HG03135 (cell line): Measurements from ENCODE around the gene DCAF7.

Experiments
- ATAC-seq: cut with Tn5 transposase; IDR thresholded peaks from one replicate; pipeline ENCODE4 v1.9.1; 2021; ENCODE audit warnings: mild to moderate bottlenecking, moderate library complexity; ENCODE audit not compliant: unreplicated experiment

Gene DCAF7

DNA sequence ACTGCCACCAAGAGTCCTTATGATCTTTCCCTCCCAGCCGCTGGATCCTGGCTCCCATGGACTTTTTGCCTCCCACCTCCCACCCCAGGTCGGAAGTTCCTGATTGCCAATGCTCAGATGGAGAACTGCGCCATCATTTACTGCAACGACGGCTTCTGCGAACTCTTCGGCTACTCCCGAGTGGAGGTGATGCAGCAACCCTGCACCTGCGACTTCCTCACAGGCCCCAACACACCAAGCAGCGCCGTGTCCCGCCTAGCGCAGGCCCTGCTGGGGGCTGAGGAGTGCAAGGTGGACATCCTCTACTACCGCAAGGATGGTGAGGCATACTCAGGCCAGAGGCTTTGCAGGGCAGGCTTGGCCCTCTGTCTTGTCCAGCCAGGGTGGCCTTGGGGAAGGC, 26.2 kb upstream of the DCAF7 start:
- no peak for ATAC-seq

DNA sequence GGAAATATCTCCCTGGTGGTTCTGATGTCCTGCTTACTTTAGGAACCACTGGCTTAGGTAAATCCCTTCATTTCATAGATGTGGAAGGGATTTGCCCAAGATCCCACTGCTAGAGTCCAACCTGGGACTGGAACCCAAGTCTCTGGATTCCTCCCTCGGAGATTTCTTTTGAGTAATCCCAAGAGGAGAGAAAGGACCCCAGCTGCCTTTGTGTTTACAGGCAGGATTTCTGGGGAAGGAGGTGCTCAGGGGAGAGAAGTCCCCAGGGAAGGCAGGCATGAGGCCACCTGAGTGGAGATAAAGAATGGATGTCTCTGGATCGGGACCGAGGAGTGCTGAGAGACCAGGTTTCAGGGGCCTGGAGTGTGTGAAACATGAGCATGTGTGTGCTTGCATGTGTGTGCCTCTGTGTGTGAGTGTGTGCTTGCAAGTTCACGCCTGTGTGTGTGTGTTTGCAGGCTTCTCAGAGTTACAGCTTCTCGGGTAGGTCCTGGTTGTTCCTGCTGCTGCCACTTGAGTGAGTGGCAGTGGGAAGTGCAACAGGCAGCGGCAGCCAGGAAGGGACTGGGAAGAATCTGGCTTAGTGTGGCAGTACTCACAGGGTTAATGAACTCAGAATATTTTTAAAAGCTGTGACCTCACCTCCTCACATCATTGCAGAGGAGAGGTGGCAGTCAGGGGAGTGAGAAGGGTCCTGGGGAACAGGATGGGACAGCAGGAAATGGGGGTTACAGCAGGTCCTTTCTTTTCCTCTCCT, 24.9 kb upstream of the DCAF7 start:
- no peak for ATAC-seq

DNA sequence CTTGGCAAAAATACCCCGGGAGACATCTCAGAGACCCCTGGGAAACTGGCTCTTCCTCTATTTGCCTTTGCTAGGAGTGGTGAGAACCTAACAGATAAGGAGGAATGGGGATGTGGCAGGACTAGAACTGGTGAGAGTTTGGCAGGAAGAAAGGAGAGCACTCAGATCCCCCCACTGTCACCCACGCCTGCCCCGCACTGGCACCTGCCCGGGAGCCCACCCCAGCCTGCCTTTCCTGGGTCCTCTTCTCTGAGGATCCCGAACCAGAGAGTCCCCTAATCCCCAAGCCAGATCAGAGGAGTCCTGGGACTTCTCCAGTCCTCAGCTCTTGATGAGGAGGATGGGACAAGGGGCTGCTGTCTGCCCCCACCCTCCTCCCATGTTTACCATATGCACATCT, 23.4 kb upstream of the DCAF7 start:
- no peak for ATAC-seq

DNA sequence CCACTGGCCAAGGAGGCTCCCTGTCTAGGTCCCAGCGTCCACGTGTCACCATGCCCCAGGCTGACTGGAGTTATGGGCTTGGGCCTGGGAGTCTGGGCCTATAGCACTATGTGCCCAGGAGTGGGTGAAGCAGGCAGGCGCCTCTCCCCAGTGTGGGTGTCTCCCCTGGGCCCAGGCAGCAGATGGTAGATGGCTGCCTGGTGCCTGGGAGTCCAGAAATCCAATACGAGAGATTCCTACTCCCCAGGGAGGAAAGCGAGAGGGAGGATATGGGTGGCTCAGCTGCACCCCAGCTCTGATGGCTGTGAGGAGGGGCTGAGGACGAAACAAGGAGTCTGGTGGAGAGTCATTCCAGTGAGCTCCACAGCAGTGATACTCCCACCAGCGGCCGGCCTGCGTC, 22.1 kb upstream of the DCAF7 start:
- ATAC-seq, result no peak

DNA sequence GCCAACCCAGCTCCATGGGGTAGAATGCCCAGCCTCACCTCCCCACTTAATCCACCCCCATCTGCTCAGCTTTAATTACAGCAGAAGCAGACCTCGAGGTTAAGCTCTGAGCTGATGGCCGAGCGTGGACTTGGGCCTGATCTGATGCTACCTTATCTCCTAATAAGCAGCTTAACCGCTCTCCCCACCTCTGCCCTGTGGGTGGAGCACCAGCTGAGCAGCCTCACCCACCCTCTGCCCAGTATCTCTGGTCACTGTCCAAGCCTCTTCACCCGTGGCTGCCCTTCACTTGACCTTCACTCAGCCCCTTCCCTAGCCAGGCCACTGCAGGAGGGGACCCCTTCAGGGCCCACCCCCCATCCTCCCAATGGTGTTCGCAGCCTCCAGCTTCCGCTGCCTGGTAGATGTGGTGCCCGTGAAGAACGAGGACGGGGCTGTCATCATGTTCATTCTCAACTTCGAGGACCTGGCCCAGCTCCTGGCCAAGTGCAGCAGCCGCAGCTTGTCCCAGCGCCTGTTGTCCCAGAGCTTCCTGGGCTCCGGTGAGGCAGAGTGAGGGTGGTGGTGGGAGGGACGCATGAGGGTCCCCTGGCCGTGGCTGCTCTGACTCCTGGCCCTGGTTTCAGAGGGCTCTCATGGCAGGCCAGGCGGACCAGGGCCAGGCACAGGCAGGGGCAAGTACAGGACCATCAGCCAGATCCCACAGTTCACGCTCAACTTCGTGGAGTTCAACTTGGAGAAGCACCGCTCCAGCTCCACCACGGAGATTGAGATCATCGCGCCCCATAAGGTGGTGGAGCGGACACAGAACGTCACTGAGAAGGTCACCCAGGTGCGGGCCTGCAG, 20.3 kb upstream of the DCAF7 start:
- no peak for ATAC-seq

DNA sequence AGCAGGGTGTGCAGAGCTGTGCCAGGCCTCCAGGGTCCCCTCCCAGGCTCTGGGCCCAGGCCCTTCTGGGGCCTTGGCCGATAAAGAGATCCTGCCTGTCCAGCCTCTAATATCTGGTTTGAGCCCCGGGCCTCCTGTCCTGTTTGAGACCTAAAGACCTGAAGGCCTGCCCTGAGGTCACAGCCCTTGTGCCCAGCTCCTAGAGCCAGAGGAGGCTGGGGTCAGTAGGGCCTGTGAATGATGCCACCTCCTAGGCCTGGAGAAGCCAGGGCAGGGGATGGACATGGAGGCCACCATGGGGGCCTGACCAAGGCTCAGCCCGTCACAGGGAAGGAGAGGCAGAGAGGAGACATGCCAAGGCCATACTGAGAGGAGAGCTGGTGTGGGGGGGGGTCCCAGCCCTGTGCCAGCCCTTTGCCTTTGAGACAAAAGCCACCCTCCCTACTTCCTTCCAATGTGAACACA, 19.7 kb upstream of the DCAF7 start:
- ATAC-seq, result no peak

DNA sequence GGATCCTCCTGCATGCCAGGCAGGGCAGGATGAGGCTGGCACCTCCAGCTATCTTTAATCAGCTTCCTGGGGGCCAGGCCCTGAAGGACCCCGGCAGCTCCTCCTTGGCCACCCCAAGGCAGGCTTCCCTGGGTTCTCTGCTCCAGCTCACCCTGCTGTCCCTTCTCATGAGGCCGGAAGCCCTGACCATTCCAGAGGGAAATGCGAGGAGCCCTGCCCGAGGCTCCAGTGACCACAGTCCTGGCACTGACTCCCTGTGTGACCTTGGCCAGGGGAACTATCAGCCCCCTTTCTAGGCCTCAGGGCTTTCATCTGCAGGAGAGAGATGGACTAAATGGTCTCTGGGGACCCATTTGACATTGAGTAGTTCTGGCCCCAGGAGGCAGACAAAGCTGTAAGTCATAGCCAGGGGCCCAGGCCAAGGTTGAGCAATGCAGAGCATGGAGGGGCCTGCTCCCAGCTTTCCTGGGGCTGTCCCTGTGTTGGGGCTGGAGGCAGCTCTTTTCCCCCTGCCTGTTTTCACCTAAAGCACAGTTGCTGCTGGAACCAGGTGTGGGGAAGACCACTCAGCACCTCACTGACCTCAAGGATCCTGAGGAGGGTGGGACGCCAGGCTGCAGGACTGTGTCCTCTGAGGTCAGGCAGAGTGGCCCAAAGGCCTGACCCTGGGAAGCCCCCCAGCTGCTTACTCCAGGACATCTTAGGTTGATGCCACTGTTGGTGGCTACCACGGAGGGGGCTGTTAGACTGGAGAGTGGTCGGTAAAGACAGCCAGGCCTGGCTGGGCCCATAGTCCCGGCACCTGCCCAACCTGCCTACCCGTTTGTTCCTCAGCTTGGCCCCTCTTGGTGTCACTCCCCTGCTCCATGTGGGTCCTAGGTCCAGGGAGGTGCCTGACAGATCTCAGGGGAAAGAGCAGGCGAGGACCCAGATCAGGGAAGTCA, 19.0 kb upstream of the DCAF7 start:
- ATAC-seq, result no peak

DNA sequence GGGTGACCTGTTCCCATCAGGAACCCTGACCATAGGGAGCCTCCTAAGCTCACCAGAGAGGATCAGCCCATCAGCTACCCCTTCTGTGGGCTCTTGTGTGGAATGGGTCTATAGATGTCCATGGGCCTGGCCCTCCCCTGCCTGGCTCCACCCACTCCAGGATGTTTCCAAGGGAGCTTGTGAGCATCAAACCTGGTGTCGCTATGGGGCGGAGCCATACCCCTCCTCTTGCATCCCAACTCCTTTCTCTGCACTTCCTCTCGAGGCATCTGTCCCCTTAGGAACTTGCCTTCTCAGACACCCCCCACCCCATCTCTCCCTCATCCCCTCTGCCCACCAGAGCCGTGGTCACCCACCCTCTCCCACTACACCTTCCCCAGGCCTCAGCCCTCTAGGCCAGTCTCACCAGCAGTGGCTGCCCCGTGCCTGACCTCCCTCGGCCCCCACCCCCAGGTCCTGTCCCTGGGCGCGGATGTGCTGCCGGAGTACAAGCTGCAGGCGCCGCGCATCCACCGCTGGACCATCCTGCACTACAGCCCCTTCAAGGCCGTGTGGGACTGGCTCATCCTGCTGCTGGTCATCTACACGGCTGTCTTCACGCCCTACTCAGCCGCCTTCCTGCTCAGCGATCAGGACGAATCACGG, 16.7 kb upstream of the DCAF7 start:
- no peak for ATAC-seq

DNA sequence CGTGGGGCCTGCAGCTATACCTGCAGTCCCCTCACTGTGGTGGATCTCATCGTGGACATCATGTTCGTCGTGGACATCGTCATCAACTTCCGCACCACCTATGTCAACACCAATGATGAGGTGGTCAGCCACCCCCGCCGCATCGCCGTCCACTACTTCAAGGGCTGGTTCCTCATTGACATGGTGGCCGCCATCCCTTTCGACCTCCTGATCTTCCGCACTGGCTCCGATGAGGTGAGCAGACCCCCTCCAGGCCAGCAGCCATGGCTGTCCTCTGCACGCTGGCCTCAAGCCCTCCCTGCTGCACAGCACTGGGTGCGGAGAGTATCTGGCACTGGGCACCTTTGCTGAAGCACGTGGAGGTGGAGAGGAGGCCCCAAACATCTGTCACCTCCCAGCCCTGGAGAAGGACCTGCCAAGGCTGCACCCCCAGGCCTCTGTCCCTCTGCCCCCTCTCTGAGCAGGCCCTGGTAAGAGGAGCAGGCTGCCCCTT, 16.2 kb upstream of the DCAF7 start:
- no peak for ATAC-seq

DNA sequence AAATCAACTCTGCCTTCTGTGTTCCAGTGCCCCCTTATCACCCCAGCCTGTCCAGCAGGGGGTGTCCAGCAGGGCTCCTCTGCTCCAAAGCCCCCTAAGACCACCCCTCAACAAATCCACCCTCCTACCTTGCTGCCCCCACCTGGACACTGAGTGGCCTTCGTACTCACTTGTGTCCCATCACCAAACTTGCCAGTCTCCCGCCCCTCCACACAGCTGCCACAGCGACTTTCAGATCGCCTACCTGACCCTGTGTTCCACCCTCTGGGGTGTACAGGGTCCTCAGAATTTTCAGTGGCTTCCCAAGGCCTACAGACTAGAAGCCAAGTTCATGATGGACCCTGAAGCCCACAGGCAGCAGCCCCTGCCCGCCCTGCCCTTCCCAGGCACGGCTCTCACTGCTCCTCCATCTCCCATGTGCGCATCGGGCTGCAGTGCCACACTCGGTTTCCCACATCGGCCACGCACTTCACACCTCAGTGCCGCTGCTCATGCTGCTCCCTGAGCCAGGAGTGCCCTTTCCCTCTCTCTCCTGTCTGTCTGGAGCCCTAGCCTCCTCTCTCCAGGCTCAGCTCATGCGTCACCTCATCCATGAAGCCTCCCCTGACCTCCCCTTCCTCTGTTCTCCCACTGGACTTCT, 15.3 kb upstream of the DCAF7 start:
- no peak for ATAC-seq

DNA sequence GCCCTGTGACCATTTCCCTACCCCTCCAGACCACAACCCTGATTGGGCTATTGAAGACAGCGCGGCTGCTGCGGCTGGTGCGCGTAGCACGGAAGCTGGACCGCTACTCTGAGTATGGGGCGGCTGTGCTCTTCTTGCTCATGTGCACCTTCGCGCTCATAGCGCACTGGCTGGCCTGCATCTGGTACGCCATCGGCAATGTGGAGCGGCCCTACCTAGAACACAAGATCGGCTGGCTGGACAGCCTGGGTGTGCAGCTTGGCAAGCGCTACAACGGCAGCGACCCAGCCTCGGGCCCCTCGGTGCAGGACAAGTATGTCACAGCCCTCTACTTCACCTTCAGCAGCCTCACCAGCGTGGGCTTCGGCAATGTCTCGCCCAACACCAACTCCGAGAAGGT, 14.6 kb upstream of the DCAF7 start:
- ATAC-seq, result no peak

DNA sequence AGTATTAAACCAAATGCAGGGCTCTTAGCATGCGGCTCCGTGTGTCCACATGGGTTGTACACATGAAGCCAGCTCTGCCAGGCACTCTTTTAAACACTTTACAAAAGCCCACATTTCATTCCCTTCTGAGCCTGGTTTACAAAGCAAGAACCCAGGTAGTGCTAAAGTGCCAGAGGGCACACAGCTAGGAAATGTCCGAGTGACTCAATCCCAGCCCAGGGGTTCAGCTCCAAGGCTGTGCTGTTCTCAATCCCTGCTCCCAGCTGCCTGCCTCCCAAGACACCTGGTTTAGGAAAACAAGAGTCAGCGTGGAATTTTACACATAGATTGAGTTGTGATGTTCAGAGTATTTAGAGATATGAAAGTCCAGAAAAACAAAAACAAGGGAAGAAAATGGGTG, 13.3 kb upstream of the DCAF7 start:
- no peak for ATAC-seq

DNA sequence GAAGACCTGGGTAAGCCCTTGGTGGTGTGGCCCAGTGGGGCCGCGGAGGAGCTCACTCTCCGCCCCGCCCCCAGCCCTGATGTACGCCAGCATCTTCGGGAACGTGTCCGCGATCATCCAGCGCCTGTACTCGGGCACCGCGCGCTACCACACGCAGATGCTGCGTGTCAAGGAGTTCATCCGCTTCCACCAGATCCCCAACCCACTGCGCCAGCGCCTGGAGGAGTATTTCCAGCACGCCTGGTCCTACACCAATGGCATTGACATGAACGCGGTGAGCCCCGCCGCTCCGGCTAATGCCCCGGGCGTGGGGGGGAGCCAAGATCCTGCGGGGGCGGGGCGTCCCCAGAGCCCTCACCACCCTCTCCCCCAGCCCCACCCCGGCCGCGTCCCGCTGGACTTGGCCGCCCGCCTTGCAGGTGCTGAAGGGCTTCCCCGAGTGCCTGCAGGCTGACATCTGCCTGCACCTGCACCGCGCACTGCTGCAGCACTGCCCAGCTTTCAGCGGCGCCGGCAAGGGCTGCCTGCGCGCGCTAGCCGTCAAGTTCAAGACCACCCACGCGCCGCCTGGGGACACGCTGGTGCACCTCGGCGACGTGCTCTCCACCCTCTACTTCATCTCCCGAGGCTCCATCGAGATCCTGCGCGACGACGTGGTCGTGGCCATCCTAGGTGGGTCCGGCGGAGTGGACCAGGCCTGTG, 12.1 kb upstream of the DCAF7 start:
- ATAC-seq, result no peak

DNA sequence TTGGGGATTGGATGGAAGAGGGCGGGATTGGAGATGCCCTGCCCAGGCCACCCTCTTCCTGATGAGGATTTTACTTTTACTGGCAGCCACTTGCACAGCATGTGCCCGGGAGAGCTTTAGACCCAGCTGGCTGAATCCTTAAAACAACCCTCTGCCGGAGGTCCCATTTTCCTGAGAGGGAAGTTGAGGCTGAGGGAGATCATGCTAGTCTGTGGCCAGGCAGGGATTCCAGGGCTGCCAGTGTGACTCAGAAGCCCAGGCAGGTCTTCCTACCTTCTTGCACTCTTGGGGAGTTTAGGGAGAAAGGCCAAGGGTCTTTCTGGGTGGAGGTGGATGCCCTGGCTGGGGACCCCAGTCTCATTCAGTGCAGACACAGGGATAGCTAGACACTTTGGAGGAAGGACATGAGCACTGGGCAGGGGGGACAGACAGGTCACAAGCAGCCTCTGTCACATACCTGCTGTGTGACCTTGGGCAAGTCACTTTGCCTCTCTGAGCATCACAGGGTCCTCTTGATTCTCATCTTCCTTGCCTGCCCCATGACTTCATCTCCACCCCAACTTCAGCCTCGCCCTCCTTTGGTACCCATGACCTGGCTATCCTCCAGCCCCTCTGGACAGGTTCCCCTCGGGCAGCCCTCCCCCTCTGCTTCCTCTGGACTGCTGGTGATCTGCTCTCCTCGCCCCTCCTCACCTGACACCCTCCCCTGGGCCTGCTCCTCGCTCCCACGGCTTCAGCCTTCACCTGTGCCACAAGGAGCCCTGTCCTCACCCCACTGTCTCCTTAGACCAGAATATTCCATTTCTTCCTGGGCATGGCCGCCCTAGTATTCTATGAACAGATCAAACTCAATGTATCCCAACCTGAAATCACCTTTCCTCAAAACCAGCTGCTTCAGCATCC, 11.3 kb upstream of the DCAF7 start:
- no peak for ATAC-seq

DNA sequence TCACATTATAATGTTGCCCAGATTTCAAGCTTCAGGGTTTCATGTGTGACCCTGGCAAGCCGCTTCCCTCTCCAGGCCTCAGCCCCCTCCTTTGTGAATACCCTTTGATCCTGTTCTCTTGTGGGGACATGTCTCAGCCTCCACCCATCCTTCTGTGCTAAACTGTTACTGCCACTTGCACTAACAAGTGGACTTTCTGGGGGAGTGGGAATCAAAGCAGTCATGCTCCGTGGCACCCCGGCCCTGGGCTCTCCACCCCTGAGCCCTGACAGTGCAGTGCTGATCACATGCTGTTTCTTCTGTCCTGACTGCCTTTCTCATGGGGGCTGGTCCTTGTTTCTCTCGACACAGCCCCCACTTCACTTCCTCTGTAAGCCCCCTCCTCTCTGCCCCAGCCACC, 9.7 kb upstream of the DCAF7 start:
- ATAC-seq, result no peak

DNA sequence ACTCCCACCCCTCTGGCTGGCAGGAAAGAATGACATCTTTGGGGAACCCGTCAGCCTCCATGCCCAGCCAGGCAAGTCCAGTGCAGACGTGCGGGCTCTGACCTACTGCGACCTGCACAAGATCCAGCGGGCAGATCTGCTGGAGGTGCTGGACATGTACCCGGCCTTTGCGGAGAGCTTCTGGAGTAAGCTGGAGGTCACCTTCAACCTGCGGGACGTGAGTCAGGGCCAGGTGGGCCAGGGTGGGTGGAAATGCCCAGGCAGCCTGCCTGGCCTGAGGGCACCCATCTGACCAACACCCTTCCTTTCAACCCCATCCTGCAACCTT, 8.1 kb upstream of the DCAF7 start:
- no peak for ATAC-seq

DNA sequence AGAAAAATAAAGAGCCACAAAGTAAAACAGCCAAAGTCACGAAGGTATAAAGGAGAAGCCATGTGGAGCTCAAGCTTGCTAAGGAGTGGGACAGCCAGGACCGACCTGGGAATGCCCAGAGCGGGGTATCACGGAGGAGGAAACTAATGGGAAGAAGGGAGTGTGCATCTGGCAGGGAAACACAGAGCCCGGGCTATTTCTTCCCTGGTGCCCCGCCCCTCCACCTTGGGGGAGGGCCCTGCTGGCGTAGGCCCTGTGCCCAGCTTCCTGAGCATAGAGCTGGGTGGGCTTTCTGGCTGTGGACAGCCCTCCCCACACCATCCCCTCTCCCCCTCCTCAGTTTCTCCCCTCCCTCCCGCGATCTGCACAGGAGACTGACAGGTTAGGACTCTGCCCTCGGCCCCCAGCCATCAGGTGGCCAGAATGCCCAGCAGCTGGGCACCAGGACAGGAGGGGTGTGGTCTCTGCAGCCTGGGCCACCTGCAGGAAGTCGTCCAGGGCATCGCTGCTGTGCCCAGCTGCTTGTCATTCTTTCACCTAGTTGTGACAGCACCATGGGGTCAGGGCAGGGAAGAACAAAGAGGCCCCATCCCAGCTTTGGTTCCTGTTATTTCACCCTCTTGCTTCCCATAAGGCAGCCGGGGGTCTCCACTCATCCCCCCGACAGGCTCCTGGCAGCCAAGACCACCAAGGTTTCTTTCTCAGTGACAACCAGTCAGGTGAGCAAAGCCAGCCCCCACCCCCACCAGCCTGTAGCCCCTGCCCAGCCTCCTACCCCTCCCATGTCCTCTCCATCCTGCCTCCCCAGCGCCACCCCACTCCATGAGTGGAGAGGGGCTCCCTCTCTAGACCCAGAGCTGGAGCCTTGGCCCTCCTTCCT, 7.1 kb upstream of the DCAF7 start:
- ATAC-seq, result no peak
